DMS153 treated with DMSO at 0.1 percent for 48 hours (cell line): Measurements from ENCODE around the gene VPS35L.
A peak's percentile ranks its signal among the peaks of the same experiment; 100 is the strongest.
"Not testable (repeated sequence)": the region's sequence is repeated elsewhere in the genome, so short reads cannot be mapped to it uniquely, and the experiment has no call there.

Experiments used
- DNase-seq: peaks from one replicate; lab custom pipeline; 2025; ENCODE audit not compliant: unreplicated experiment; lab: John Stamatoyannopoulos, UW

Gene VPS35L

DNA sequence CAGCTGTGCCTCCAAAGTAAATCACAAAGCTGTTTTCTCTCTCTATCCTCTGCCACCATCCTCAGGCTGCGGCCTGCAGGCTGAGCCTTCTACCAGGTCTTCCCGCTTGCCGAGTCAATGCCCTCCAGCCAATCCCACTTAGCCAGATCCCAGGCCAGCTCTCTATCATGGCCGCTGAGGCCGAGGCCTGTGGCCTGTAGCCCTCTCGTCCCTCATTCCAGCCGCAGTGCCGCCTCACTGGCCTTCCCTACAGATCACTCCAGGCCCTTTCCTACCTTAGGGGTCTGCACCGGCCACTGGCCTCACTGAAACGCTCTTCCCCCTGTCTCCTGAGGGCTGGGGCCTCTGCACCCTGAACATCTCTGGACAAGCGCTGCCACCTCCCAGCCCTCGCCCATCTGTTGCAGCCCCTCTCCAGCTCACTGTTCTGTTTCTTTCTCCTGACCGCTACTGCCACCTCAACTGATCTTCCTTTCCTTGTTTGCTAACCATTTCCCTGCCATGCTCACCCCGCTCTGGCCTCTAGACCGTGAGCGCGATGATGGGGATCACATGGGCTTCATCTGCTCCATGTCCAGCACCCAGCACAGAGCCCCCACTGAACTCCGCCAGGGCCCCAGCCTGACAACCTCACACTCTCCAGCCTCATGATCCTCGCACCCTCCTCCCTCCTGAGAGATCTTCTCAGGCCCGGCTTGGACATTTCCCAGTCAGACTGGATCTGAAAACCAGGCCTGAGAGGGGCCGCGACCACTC, 154.1 kb downstream of the VPS35L start:
- DNase-seq: no peak

- no peak for DNase-seq
Observed at GRCh38 chr16:19710191-19710908, 154.8 kb downstream of the VPS35L start.

DNA sequence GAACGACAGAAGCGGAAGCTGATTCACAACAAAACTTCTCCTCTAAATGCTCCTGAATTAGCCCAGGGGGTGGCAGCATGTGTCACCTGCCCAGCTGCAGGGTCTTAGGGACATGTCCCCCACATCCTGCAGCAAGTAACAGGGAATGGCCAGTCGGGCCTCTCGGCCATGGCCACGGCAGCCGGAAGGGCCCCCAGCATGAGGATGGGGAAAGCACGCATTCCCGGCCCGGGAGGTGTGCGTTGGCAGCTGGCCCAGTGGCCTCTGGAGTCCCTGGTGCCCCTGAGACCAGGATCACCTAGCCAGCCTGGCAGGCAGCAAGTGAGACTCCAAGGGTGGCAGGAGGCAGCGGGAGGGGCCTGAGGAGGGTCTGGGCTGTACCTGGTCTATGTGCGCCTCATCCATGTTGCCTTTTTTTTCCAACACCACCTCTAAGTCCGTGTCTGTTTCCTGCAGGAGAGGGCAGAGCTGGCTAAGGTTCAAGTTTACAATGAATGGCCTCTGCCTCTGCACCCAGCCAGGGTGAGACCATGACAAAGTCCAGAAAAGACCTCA, 155.6 kb downstream of the VPS35L start:
- DNase-seq: no peak

- DNase-seq: no peak
Observed at GRCh38 chr16:19711643-19712042, 156.1 kb downstream of the VPS35L start.

DNA sequence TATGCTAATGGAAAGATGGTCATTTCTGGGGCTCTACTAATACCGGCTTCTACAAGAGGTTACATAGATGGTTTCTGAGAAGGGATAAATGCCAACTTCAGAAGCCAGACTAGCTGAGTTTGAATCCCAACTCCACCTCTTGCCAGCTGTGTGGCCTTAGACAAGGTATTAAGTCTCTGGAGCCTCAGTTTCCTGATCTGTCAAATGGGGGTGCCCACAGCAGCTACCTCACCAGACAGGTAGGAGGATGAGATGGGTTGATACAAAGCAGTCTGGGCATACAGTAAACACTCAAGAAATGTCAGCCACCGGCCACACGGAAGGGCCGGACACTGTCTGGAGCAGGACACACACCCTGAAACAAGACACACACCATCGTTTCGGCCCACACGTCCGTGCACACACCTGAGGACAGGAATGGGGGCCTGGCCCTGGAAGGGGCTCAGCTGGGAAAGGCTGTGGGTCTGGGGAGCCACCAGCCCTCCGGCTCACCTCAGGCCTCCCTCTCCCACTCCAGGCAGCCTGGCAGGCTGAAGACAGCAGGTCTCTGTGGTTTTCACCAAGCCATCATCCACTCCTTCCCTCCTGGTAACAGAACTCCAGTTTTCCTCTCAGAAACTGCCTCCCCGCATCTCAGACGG, 157.0 kb downstream of the VPS35L start:
- DNase-seq: no peak

GRCh38 chr16:19713697-19714096, 158.2 kb downstream of the VPS35L start:
- DNase-seq: no peak

DNA sequence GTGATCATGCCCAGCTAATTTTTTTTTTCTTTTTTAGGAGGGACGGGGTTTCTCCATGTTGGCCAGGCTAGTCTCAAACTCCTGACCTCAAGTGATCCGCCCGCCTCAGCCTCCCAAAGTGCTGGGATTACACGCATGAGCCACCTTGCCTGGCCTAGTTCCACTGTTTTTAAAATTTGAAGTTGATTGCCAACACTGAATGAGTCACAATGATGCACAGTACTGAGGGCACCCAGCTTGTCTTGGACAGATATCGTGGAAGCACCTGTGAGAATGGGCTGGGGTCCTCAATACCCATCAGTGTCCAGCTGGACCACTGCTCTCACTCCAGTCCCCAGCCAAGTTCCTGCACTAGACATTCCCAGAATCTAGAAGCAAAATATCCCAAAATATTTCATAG, 160.1 kb downstream of the VPS35L start:
- DNase-seq: no peak

GRCh38 chr16:19716183-19716582, 160.7 kb downstream of the VPS35L start:
- DNase-seq: no peak

- DNase-seq: not testable (repeated sequence)
Observed at GRCh38 chr16:19716728-19717127, 161.2 kb downstream of the VPS35L start.

DNA sequence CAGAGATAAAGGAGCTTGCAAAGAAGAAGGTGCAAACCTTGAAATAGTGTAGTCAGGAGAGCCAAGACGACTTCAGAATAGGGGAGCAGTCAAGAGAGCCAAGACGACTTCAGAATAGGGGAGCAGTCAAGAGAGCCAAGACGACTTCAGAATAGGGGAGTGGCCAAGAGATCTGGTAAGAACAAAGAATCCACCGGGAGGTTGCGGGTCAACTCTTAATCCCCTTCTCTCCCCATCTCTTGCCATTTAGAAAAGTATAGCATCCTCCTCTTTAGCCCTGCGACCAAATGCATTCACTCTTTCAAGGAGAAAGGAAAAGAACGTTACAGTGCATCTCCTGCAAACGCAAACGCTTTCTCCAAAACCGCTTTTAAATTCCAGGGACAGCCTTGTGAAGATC, 161.8 kb downstream of the VPS35L start:
- DNase-seq: no peak

GRCh38 chr16:19717741-19718623, 162.5 kb downstream of the VPS35L start, which contains the start of the genes IQCK and KNOP1:
Gene IQCK, plus strand, starts transcription at chr16:19718271. Its CDS starts 36 bp downstream, at chr16:19718307.
Gene KNOP1, minus strand, starts transcription at chr16:19718227. Its CDS starts 3,192 bp downstream, at chr16:19715035.
- DNase-seq: peak; percentile 43

DNA sequence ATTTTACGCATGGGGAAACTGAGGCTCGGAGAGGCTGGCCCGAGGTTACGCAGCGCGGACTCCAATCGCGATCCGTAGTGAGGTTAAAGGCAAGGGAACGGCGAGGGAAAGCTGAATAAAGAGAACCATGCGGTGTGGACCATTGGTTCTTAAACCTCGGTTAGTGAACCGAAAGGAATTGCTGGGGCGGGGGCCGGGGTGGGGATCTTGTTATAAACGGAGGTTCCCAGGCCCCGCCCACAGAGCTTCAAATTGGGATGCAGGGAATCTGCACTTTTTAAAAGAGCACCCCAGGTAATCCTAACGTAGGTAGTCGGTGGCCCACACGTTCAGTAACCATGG, 163.1 kb downstream of the VPS35L start:
- DNase-seq: no peak

GRCh38 chr16:19722269-19722952, 166.9 kb downstream of the VPS35L start:
- no peak for DNase-seq

GRCh38 chr16:19722981-19723380, 167.5 kb downstream of the VPS35L start:
- no peak for DNase-seq

DNA sequence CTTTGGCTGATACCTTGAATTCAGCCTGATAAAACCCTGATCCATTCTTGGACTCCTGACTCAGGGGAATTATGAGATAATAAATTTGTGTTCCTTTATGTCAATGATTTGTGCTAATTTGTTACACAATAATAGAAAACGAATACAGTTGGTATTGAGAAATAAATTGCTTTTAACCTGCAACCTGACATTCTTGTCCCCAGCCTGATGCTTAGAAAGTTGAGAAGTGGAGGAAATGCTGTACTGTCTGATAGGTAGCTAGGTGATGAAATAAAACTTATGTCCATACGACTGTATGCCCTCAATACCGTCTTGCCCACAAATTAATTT, 173.1 kb downstream of the VPS35L start:
- no peak for DNase-seq

GRCh38 chr16:19733551-19733950, 178.0 kb downstream of the VPS35L start:
- no peak for DNase-seq

DNA sequence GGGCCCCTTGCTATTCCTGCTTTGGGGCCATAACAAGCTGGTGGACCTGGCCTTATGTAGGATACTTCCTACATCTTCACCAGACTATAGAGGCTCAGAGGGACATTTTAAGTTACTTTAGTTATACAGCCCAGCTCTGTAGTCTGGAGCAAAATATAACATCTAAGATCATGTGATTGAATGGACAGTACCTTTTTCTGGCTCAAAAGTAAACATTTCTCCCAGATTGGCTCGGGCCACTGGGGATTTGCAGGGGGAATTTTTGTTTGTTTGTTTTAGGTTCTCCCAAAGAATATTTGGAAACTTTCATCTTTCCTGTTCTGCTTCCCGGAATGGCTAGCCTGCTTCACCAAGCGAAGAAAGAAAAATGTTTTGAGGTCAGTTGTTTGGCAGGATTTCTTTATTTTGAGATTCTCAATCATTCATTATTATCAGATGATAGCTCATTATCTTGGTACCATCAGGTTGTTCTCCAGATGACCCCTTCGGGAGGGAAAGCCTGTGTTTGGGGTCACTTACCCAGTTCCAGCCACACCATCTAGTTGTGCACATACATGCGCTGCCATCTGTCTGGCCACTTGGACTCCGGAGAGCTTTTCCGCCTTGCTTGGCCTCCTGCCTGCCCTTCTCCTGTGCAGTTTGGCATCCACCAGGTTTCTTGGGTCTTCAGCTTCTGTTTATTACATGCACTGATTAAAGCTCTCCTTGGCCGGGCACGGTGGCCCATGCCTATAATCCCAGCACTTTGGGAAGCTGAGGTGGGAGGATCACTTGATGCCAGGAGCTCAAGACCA, 179.8 kb downstream of the VPS35L start:
- DNase-seq: no peak

GRCh38 chr16:19737306-19738038, 182.0 kb downstream of the VPS35L start:
- DNase-seq: no peak

DNA sequence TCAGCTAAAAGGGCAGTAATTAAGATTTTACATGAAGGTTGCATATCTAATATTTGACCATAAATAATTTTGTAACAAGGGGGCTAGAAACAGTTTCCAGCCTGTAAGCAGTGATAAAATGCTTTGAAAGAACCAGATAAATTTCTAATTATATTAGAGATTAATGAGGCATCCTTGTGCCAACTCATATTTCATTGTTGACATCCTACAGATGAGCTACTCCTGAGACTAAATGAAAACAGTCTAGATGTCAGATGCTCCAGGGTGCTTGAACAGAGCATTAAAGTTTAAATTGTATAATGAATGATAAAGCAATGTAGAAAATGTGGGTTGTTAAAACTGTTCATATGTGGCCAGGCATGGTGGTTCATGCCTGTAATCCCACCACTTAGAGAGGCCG, 185.9 kb downstream of the VPS35L start:
- DNase-seq: no peak
